Peyer's patch (tissue), 4 donors: ENCODE data around the gene CEP55. TPM values are rescaled to one million over a fixed set of nuclear protein-coding genes. Genes with fewer than 3 reads are reported as not detected.
"Not testable (repeated sequence)": the region's sequence is repeated elsewhere in the genome, so short reads cannot be mapped to it uniquely, and the experiment has no call there.

Source experiments
- DNase-seq, 3 donors: peaks; one replicate each; pipeline ENCODE4 v3.0.0-alpha.2; 2017 to 2019
- H3K27ac ChIP-seq, 4 donors: fragments of 200-600 bp; sonication (generic); one replicate each; pipeline ENCODE4 v1.5.1; 2016 to 2019
- H3K27me3 ChIP-seq, 2 donors: fragments of 200-600 bp; sonication (generic); one replicate each; pipeline ENCODE4 v1.5.1; 2019
- H3K36me3 ChIP-seq, 3 donors: fragments of 200-600 bp; sonication (generic); one replicate each; pipeline ENCODE4 v1.5.1; 2016 to 2019
- H3K4me1 ChIP-seq, 4 donors: fragments of 200-600 bp; sonication (generic); one replicate each; pipeline ENCODE4 v1.5.1; 2016 to 2019
- H3K4me3 ChIP-seq, 4 donors: fragments of 200-600 bp; sonication (generic); 1 replicate in 3 of 4; 2 replicates in 1 of 4; pipeline ENCODE4 v1.5.1; 2016 to 2019; ENCODE audit warnings: mild to moderate bottlenecking in 1 of 4
- H3K9me3 ChIP-seq, 4 donors: fragments of 200-600 bp; sonication (generic); one replicate each; pipeline ENCODE4 v1.5.1; 2016 to 2019; ENCODE audit warnings: mild to moderate bottlenecking in 1 of 4
- CTCF ChIP-seq, 6 experiments: fragments of 450-650 bp in 4 of 6; fragments of 200-600 bp in 2 of 6; sonication (generic) in 1 of 6; IDR thresholded peaks; one replicate each; pipeline ENCODE4 v1.5.1; 2017 to 2019; ENCODE audit warnings: antibody characterized with exemption in 6 of 6, mild to moderate bottlenecking in 3 of 6, moderate library complexity in 1 of 6
- POLR2A ChIP-seq, 2 donors: fragments of 450-650 bp; IDR thresholded peaks; one replicate each; pipeline ENCODE4 v1.5.1; 2017; ENCODE audit warnings: antibody characterized with exemption in 2 of 2, mild to moderate bottlenecking in 2 of 2, moderate library complexity in 2 of 2
- total RNA-seq, 4 donors: library from RNA; depleted of rRNA; stranded (reverse); fragments of >200 nt; gene quantifications; one replicate each; pipeline ENCODE4 v1.1.0, GENCODE V29; 2016

CEP55 gene
- total RNA-seq, 4 donors from 2014 or later, result 1.1 to 32.2 (median 4.5) TPM

GRCh38 chr10:93464776-93465388 lies 31.5 kb upstream of the CEP55 start:
- DNase-seq, result no peak
- H3K9me3 ChIP-seq, result no peaks in the 10 kb centered on the region
- H3K36me3 ChIP-seq, result no peaks in the 10 kb centered on the region
- no peak overlapping the region for H3K4me3 ChIP-seq
- H3K27me3 ChIP-seq, result no peaks in the 10 kb centered on the region
- H3K27ac ChIP-seq, result peak overlapping the region; percentile 20 to 74 (median 54)
- H3K4me1 ChIP-seq, result peaks cover 0 to 36% (median 2%) of the 10 kb centered on the region in 4 donors
- no peak for TF ChIP-seq POLR2A (IDR thresholded peaks at IDR 0.05)
- no peak for TF ChIP-seq CTCF (IDR thresholded peaks at IDR 0.05)

GRCh38 chr10:93465806-93466675 lies 30.4 kb upstream of the CEP55 start:
- DNase-seq, result peak in 2 of 3 donors; percentile 74 to 82
- Histone ChIP-seq H3K4me3 (no peak overlapping the region), H3K4me1 (peaks cover 0 to 37% (median 2%) of the 10 kb centered on the region in 4 donors)

GRCh38 chr10:93467635-93468034 lies 28.8 kb upstream of the CEP55 start:
- H3K4me3 ChIP-seq, DNase-seq, H3K27me3 ChIP-seq, H3K9me3 ChIP-seq, H3K36me3 ChIP-seq: not testable (repeated sequence)
- Histone ChIP-seq H3K27ac (peak overlapping the region in 2 of 4 donors; percentile 23 to 29), H3K4me1 (peaks cover 0 to 37% (median 2%) of the 10 kb centered on the region in 4 donors)

More at GRCh38 chr10:93465806-93466675, 30.4 kb upstream of the CEP55 start:
- Histone ChIP-seq H3K27me3 (no peaks in the 10 kb centered on the region), H3K9me3 (no peaks in the 10 kb centered on the region), H3K27ac (peak overlapping the region; percentile 54 to 85 (median 72)), H3K36me3 (no peaks in the 10 kb centered on the region)
- TF ChIP-seq CTCF (IDR thresholded peaks at IDR 0.05) (no peak), POLR2A (IDR thresholded peaks at IDR 0.05) (no peak)

- DNase-seq, result no peak
- H3K36me3 ChIP-seq, result no peaks in the 10 kb centered on the region
- H3K27ac ChIP-seq, result peak overlapping the region in 3 of 4 donors; percentile 23 to 29 (median 25)
- TF ChIP-seq POLR2A (IDR thresholded peaks at IDR 0.05) (no peak), CTCF (IDR thresholded peaks at IDR 0.05) (no peak)
- H3K9me3 ChIP-seq, result no peaks in the 10 kb centered on the region
- H3K4me1 ChIP-seq, result peaks cover 0 to 47% (median 2%) of the 10 kb centered on the region in 4 donors
- H3K27me3 ChIP-seq, result no peaks in the 10 kb centered on the region
- H3K4me3 ChIP-seq, result no peak overlapping the region
Observed at GRCh38 chr10:93468461-93469213, 27.8 kb upstream of the CEP55 start.

- Histone ChIP-seq H3K9me3 (no peaks in the 10 kb centered on the region), H3K27ac (peak overlapping the region in 2 of 4 donors; percentile 29 to 51), H3K4me3 (no peak overlapping the region), H3K27me3 (no peaks in the 10 kb centered on the region), H3K4me1 (peaks cover 0 to 42% (median 2%) of the 10 kb centered on the region in 4 donors), H3K36me3 (no peaks in the 10 kb centered on the region)
- TF ChIP-seq CTCF (IDR thresholded peaks at IDR 0.05) (no peak), POLR2A (IDR thresholded peaks at IDR 0.05) (no peak)
- no peak for DNase-seq
Observed at GRCh38 chr10:93469454-93469853, 27.0 kb upstream of the CEP55 start.
